A673 (cell line): ENCODE measurements around the gene RGS7.

Source experiments
- EZH2 ChIP-seq: fragments of 200-600 bp; sonication (generic); IDR thresholded peaks from 2 replicates; pipeline ENCODE4 v1.6.1; 2017; ENCODE audit warnings: borderline replicate concordance, low read depth, mild to moderate bottlenecking, mixed read lengths, antibody characterized with exemption, low read length; ENCODE audit not compliant: poor library complexity, severe bottlenecking
- TF ChIP-seq, protein P1 (sequence below): fragments of 300-800, 200-600 bp; sonication (generic); conservative IDR thresholded peaks from 2 replicates; pipeline ENCODE4 v1.5.1; 2017; ENCODE audit warnings: low read depth, mild to moderate bottlenecking, antibody characterized with exemption, low read length, moderate library complexity, mixed read lengths

DNA sequence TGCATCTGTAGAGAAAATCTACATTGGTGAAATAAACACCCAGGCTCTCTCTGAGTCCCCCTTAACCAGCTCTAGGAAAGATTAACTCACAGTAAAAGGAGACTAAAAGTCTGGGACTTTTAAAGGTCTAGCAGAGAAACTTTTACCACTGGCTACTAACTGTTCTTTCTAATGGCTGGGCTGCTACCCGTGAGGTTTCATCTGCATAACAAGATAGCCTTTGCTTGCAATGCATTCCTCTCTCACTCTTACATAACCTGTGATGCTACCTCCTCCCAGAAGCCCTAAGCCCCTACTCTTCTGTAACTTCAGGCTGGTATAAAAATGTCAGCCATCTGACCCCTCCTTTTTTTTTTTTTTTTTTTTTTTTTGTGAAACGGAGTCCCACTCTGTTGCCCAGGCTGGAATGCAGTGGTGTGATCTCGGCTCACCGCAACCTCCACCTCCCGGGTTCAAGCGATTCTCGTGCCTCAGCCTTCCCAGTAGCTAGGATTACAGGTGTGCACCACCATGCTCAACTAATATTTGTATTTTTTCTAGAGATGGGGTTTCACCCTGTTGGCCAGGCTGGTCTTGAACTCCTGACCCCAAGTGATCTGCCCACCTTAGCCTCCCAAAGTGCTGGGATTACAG is 344.2 kb downstream of the RGS7 start:
- TF ChIP-seq, protein P1, sequence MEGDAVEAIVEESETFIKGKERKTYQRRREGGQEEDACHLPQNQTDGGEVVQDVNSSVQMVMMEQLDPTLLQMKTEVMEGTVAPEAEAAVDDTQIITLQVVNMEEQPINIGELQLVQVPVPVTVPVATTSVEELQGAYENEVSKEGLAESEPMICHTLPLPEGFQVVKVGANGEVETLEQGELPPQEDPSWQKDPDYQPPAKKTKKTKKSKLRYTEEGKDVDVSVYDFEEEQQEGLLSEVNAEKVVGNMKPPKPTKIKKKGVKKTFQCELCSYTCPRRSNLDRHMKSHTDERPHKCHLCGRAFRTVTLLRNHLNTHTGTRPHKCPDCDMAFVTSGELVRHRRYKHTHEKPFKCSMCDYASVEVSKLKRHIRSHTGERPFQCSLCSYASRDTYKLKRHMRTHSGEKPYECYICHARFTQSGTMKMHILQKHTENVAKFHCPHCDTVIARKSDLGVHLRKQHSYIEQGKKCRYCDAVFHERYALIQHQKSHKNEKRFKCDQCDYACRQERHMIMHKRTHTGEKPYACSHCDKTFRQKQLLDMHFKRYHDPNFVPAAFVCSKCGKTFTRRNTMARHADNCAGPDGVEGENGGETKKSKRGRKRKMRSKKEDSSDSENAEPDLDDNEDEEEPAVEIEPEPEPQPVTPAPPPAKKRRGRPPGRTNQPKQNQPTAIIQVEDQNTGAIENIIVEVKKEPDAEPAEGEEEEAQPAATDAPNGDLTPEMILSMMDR = no peak
- TF ChIP-seq EZH2 = no peak
